OCI-LY7 (cell line): Measurements from ENCODE around the gene CERS6. TPM values are rescaled to one million over a fixed set of nuclear protein-coding genes. Genes with fewer than 3 reads are reported as not detected.

Experiments
- BruUV-seq: library from RNA; stranded (reverse); fragments of 400-500 nt; replicated peaks from 2 replicates; lab custom pipeline; 2021; lab: Mats Ljungman, UMichigan
- CTCF ChIA-PET: fragments of 300-600 bp; sonication (Branson Sonifier 250); formaldehyde crosslinking; loops from one replicate; lab custom pipeline; 2022; ENCODE audit warnings: antibody characterized with exemption; ENCODE audit not compliant: unreplicated experiment; lab: Charles Lee
- POLR2A ChIA-PET: fragments of 300-600 bp; sonication (Branson Sonifier 250); formaldehyde crosslinking; loops from one replicate; lab custom pipeline; 2022; ENCODE audit warnings: antibody characterized with exemption; lab: Charles Lee
- DNase-seq: peaks from one replicate; pipeline ENCODE4 v3.0.0-alpha.2; 2015; ENCODE audit warnings: low spot score
- H2AFZ ChIP-seq: fragments of 200-600 bp; sonication (generic), shearing (Covaris generic); 2 replicates; pipeline ENCODE4 v1.6.1; 2014; ENCODE audit warnings: mild to moderate bottlenecking, antibody characterized with exemption, low read length, moderate library complexity
- H3K27ac ChIP-seq: fragments of 200-600 bp; sonication (generic); 2 replicates; pipeline ENCODE4 v1.5.1; 2014; ENCODE audit warnings: mixed run types, low read depth, mild to moderate bottlenecking, moderate library complexity, low read length, inconsistent platforms; ENCODE audit not compliant: poor library complexity, severe bottlenecking
- H3K36me3 ChIP-seq: fragments of 200-600 bp; sonication (generic); 2 replicates; pipeline ENCODE4 v1.6.1; 2014; ENCODE audit warnings: mild to moderate bottlenecking, antibody characterized with exemption, low read length, moderate library complexity, mixed read lengths; ENCODE audit not compliant: insufficient read depth
- H3K4me1 ChIP-seq: fragments of 200-600 bp; sonication (generic); 2 replicates; pipeline ENCODE4 v1.5.1; 2014; ENCODE audit warnings: mild to moderate bottlenecking, low read length; ENCODE audit not compliant: insufficient read depth, poor library complexity, severe bottlenecking
- H3K4me2 ChIP-seq: fragments of 200-600 bp; sonication (generic); 2 replicates; pipeline ENCODE4 v1.6.1; 2014; ENCODE audit warnings: mild to moderate bottlenecking, low read length
- H3K4me3 ChIP-seq: fragments of 200-600 bp; sonication (generic); 2 replicates; pipeline ENCODE4 v1.5.1; 2014; ENCODE audit warnings: mild to moderate bottlenecking, low read depth, low read length; ENCODE audit not compliant: poor library complexity, severe bottlenecking
- H3K79me2 ChIP-seq: fragments of 200-600 bp; sonication (generic); 2 replicates; pipeline ENCODE4 v1.6.1; 2016; ENCODE audit warnings: low read depth, mild to moderate bottlenecking, low read length, moderate library complexity, mixed read lengths; ENCODE audit not compliant: insufficient read depth
- H3K9me2 ChIP-seq: fragments of 200-600 bp; sonication (generic); 2 replicates; pipeline ENCODE4 v1.6.1; 2016; ENCODE audit warnings: mild to moderate bottlenecking, low read length, mixed read lengths; ENCODE audit not compliant: insufficient read depth
- H3K9me3 ChIP-seq: fragments of 200-600 bp; sonication (generic); 2 replicates; pipeline ENCODE4 v1.6.1; 2014; ENCODE audit warnings: mild to moderate bottlenecking, mixed run types, low read length, mixed read lengths
- H4K20me1 ChIP-seq: fragments of 200-600 bp; sonication (generic); 2 replicates; pipeline ENCODE4 v1.6.1; 2014; ENCODE audit warnings: mild to moderate bottlenecking, antibody characterized with exemption, low read length, moderate library complexity, mixed read lengths; ENCODE audit not compliant: insufficient read depth
- EZH2phosphoT487 ChIP-seq: fragments of 200-600 bp; sonication (generic); IDR thresholded peaks from 2 replicates; pipeline ENCODE4 v1.6.1; 2018; ENCODE audit warnings: low read depth, borderline replicate concordance, mild to moderate bottlenecking, mixed run types, antibody characterized with exemption, low read length, moderate library complexity, mixed read lengths
- intact Hi-C: fragments of 100-400 bp; cut with micrococcal nuclease; formaldehyde crosslinking; loops from one replicate; pipeline ENCODE4 v1.10.0; 2022; ENCODE audit not compliant: unreplicated experiment
- total RNA-seq, 2 experiments: library from RNA; depleted of rRNA in 1 of 2; stranded (reverse); fragments of >200 nt in 1 of 2; shearing (Covaris generic) in 1 of 2; gene quantifications; 2 replicates each; pipeline ENCODE4 v1.2.3, GENCODE V29; 2014 to 2022
- TF ChIP-seq, protein P1 (sequence below): fragments of 200-600 bp; sonication (generic); conservative IDR thresholded peaks from 2 replicates; pipeline ENCODE4 v1.5.1; 2014; ENCODE audit warnings: mild to moderate bottlenecking, antibody characterized with exemption, low read length, moderate library complexity, mixed read lengths

CERS6 gene
- total RNA-seq, 2 experiments from 2014 or later: 0.04 TPM; not detected in 1

DNA sequence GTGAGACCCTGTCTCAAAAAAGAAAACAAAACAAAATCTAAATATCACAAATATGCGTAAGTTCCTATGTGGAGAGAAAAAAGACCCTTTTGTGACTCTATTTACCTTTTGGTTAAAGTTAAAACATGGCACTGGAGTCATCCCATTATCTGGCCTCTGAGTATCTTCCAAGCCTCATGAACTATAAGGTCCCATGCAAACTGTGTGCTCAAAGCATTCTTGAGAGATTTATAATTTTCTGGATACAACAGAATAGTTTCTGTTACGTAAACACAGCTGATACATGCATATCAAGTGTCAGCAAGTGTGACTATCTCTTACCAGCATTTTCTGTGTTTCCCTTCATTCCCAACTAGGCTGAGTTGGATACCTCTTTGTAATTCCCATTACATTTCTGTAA lies 337.5 kb downstream of the CERS6 start:
- POLR2A ChIA-PET: interaction anchor here (0.6 kb wide), 1 partner anchor 1369 kb away, joined by 4 read pairs; no protein-coding TSS in a partner anchor
- Histone ChIP-seq H3K4me3 (no peak overlapping the region), H3K79me2 (no peaks in the 10 kb centered on the region), H3K4me1 (no peaks in the 10 kb centered on the region), H3K9me2 (no peaks in the 10 kb centered on the region), H3K4me2 (no peak overlapping the region), H3K27ac (no peak overlapping the region), H3K9me3 (no peaks in the 10 kb centered on the region), H4K20me1 (no peaks in the 10 kb centered on the region), H3K36me3 (no peaks in the 10 kb centered on the region), H2AFZ (no peak overlapping the region)
- no peak for DNase-seq
- intact Hi-C loops: no loop called here
- no TSS peak for BruUV-seq
- CTCF ChIA-PET: no interaction called here
- TF ChIP-seq, protein P1, sequence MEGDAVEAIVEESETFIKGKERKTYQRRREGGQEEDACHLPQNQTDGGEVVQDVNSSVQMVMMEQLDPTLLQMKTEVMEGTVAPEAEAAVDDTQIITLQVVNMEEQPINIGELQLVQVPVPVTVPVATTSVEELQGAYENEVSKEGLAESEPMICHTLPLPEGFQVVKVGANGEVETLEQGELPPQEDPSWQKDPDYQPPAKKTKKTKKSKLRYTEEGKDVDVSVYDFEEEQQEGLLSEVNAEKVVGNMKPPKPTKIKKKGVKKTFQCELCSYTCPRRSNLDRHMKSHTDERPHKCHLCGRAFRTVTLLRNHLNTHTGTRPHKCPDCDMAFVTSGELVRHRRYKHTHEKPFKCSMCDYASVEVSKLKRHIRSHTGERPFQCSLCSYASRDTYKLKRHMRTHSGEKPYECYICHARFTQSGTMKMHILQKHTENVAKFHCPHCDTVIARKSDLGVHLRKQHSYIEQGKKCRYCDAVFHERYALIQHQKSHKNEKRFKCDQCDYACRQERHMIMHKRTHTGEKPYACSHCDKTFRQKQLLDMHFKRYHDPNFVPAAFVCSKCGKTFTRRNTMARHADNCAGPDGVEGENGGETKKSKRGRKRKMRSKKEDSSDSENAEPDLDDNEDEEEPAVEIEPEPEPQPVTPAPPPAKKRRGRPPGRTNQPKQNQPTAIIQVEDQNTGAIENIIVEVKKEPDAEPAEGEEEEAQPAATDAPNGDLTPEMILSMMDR: no peak
- no peak for TF ChIP-seq EZH2phosphoT487

DNA sequence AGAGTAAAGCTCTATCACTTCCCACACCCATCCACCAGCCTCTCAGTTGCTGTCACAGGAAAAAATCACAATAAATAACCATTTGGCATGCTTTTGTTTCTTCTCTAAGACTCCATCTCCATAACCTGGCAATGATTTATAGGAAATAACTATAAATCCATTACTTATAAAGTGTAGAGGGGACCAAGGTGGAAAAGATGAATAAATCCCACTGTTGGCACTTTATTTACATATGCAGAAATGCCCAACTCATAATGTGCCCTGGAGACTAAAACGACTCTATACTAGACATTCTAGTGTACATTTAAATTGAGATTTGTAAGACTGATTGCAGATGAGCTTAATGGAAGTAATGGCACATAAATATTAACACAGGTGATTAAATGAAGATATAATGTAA lies 338.9 kb downstream of the CERS6 start:
- Histone ChIP-seq H3K9me3 (no peaks in the 10 kb centered on the region), H3K4me2 (no peak overlapping the region), H2AFZ (no peak overlapping the region), H3K79me2 (no peaks in the 10 kb centered on the region), H3K4me3 (no peak overlapping the region), H3K27ac (no peak overlapping the region), H3K9me2 (no peaks in the 10 kb centered on the region), H3K4me1 (no peaks in the 10 kb centered on the region), H3K36me3 (no peaks in the 10 kb centered on the region), H4K20me1 (no peaks in the 10 kb centered on the region)
- intact Hi-C loops: no loop called here
- POLR2A ChIA-PET: no interaction called here
- no peak for DNase-seq
- no TSS peak for BruUV-seq
- TF ChIP-seq, protein P1: no peak
- no peak for TF ChIP-seq EZH2phosphoT487
- CTCF ChIA-PET: no interaction called here

DNA sequence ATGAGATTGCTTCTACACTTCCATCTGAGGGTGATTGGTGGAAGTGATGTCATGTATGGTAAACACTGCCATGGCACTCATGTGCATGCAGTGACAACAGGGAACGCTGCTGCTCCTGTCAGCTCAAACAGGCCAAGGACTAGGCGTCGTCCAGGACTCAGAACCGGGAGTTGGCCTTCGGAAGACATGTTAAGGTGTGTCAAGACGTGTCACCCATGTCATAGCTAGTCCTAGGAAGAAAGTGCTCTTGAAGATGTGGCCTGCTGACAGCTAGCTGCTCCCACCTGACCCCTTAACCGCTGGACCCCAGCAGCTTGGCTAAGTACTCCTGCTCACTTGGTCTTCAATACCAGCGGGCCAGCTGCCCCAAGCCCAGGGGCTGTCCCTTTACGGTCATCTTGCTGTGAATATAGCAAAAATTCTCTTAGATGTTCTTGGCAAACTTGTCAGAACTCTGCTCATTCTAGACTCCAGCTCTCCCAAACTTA lies 340.1 kb downstream of the CERS6 start:
- no peak for DNase-seq
- Histone ChIP-seq H3K4me1 (no peaks in the 10 kb centered on the region), H4K20me1 (no peaks in the 10 kb centered on the region), H3K36me3 (no peaks in the 10 kb centered on the region), H3K9me2 (no peaks in the 10 kb centered on the region), H3K9me3 (no peaks in the 10 kb centered on the region), H3K79me2 (no peaks in the 10 kb centered on the region), H3K4me2 (no peak overlapping the region), H3K4me3 (no peak overlapping the region), H2AFZ (no peak overlapping the region), H3K27ac (no peak overlapping the region)
- POLR2A ChIA-PET: interaction anchor here (0.6 to 0.7 kb wide), 3 partner anchors 98 to 271 kb away, joined by 3 to 6 read pairs (median 3); no protein-coding TSS in a partner anchor
- no TSS peak for BruUV-seq
- TF ChIP-seq, protein P1: no peak
- TF ChIP-seq EZH2phosphoT487: no peak
- intact Hi-C loops: no loop called here
- CTCF ChIA-PET: interaction anchor here (0.5 kb wide), 1 partner anchor 713 kb away, joined by 3 read pairs; no protein-coding TSS in a partner anchor
